K562 (cell line): ENCODE data around the gene CDH5. TPM values are rescaled to one million over a fixed set of nuclear protein-coding genes. Genes with fewer than 3 reads are reported as not detected.

Experiments used
- GABPA ChIP-seq: fragments of 200-800 bp; sonication (Bioruptor generic); conservative IDR thresholded peaks from 2 replicates; pipeline ENCODE4 v1.6.1; 2016; ENCODE audit warnings: low read depth, missing genetic modification characterization, missing compliant biosample characterization
- PRMT5 ChIP-seq: sonication (generic); formaldehyde crosslinking; IDR thresholded peaks from 2 replicates; pipeline ENCODE4 v1.5.0; 2020; ENCODE audit warnings: missing genetic modification reagents
- ZBTB33 ChIP-seq: sonication (generic); formaldehyde crosslinking; IDR thresholded peaks from 2 replicates; pipeline ENCODE4 v1.8.1; 2023; ENCODE audit warnings: mild to moderate bottlenecking, missing genetic modification reagents
- ZNF318 ChIP-seq, 2 experiments: fragments of 450-650 bp; IDR thresholded peaks; 2 replicates each; pipeline ENCODE4 v1.6.1; 2016; ENCODE audit warnings: mild to moderate bottlenecking in 2 of 2, borderline replicate concordance in 1 of 2, low read depth in 1 of 2, moderate library complexity in 1 of 2
- ZNF561 ChIP-seq: fragments of 450-650 bp; formaldehyde crosslinking; conservative IDR thresholded peaks from 2 replicates; pipeline ENCODE4 v1.4.0; 2020; ENCODE audit warnings: mild to moderate bottlenecking, moderate library complexity
- polyA plus RNA-seq, 8 experiments: library from polyadenylated mRNA; depleted of rRNA in 4 of 8; stranded (reverse) in 5 of 8; unstranded in 3 of 8; fragments of >200 nt; fragmentation: Nextera tagmentation in 2 of 8; fragmentation: Illumina TruSeq in 1 of 8; extraction: Ambion mirVana in 2 of 8; extraction: Trizol in 1 of 8; gene quantifications; 2 replicates each; pipeline versions ENCODE4 v1.2.1 to v1.2.3, GENCODE V29; 2011 to 2014; ENCODE audit warnings: inconsistent platforms in 1 of 8, missing spikeins in 1 of 8
- total RNA-seq, 7 experiments: library from RNA; depleted of rRNA in 6 of 7; stranded (reverse); fragments of >200 nt in 6 of 7; fragmentation: Illumina TruSeq in 2 of 7; extraction: Trizol in 2 of 7; gene quantifications; 2 replicates each; pipeline versions ENCODE4 v1.2.1 to v1.2.3, GENCODE V29; 2011 to 2021; ENCODE audit warnings: low replicate concordance in 1 of 7

The CDH5 gene
- total and polyA plus RNA-seq, 9 of the 15 experiments (the other 6 are each of a cell fraction or from before 2014, with no cell fraction given) = not detected

GRCh38 chr16:66377324-66377723 lies 10.8 kb downstream of the CDH5 start (continued):
- no peak for TF ChIP-seq ZNF318 (IDR thresholded peaks at IDR 0.05; ENCODE audit: borderline replicate concordance in 1 of 2, low read depth in 1 of 2)
- no peak for TF ChIP-seq PRMT5 (CRISPR knock-in tag)
- no peak for TF ChIP-seq ZNF561 (CRISPR knock-in tag)
- no peak for TF ChIP-seq ZBTB33 (CRISPR knock-in tag)
- TF ChIP-seq GABPA (tag) = no peak
